Left ventricle myocardium inferior (tissue), 1 donor: Measurements from ENCODE around the gene SLC28A3. TPM values are rescaled to one million over a fixed set of nuclear protein-coding genes. Genes with fewer than 3 reads are reported as not detected.

Source experiments
- DNase-seq: peaks from one replicate; pipeline ENCODE4 v3.0.0-alpha.2; 2020
- H3K27ac ChIP-seq: fragments of 200-600 bp; replicated peaks from 2 replicates; pipeline ENCODE4 v1.8.0; 2021
- H3K27me3 ChIP-seq: fragments of 200-600 bp; 2 replicates; pipeline ENCODE4 v1.8.0; 2021; ENCODE audit warnings: low read depth
- H3K36me3 ChIP-seq: fragments of 200-600 bp; 2 replicates; pipeline ENCODE4 v1.8.0; 2021
- H3K4me1 ChIP-seq: fragments of 200-600 bp; 2 replicates; pipeline ENCODE4 v1.8.0; 2021
- H3K4me3 ChIP-seq: fragments of 200-600 bp; 2 replicates; pipeline ENCODE4 v1.8.0; 2021; ENCODE audit warnings: mild to moderate bottlenecking, moderate library complexity
- H3K9me3 ChIP-seq: fragments of 200-600 bp; replicated peaks from 2 replicates; pipeline ENCODE4 v1.8.0; 2021
- CTCF ChIP-seq: fragments of 200-600 bp; IDR thresholded peaks from 2 replicates; pipeline ENCODE4 v1.8.0; 2021; ENCODE audit warnings: antibody characterized with exemption, mild to moderate bottlenecking, borderline replicate concordance
- intact Hi-C: fragments of 100-400 bp; cut with micrococcal nuclease; formaldehyde crosslinking; loops from one replicate; pipeline ENCODE4 v1.11.0; 2022
- total RNA-seq: library from RNA; stranded (reverse); fragmentation: NEBNext Ultra II Directional; extraction: Animal tissue kit (Norgen Biotek cat#: 25700); gene quantifications from one replicate; pipeline ENCODE4 v1.2.1, GENCODE V29; 2021
- donor health status: DM: no; HTN: yes; CAD: no; lungs with severe emphysema.

Gene SLC28A3
- total RNA-seq, 1 donor from 2014 or later: 0.16 TPM

GRCh38 chr9:84264307-84265029 is 76.1 kb downstream of the SLC28A3 start:
- H3K27me3 ChIP-seq: no peaks in the 10 kb centered on the region
- no peak for DNase-seq
- H3K36me3 ChIP-seq: no peaks in the 10 kb centered on the region
- H3K9me3 ChIP-seq: no peaks in the 10 kb centered on the region
- no peaks in the 10 kb centered on the region for H3K4me1 ChIP-seq
- no peak overlapping the region for H3K4me3 ChIP-seq
- no peak for TF ChIP-seq CTCF
- no peak overlapping the region for H3K27ac ChIP-seq
- intact Hi-C loops: no loop called here

GRCh38 chr9:84261070-84261746 is 79.3 kb downstream of the SLC28A3 start:
- intact Hi-C loops: loop anchor here (2.0 kb wide), 1 partner anchor 322 kb away; no protein-coding TSS in a partner anchor
- no peak overlapping the region for H3K27ac ChIP-seq
- H3K4me3 ChIP-seq: peak overlapping the region; percentile 43
- TF ChIP-seq CTCF: peak; percentile 97
- H3K4me1 ChIP-seq: no peaks in the 10 kb centered on the region
- no peaks in the 10 kb centered on the region for H3K36me3 ChIP-seq
- H3K9me3 ChIP-seq: no peaks in the 10 kb centered on the region
- DNase-seq: peak; percentile 83
- H3K27me3 ChIP-seq: no peaks in the 10 kb centered on the region

GRCh38 chr9:84258371-84258770 is 82.2 kb downstream of the SLC28A3 start:
- no peaks in the 10 kb centered on the region for H3K36me3 ChIP-seq
- no peak overlapping the region for H3K27ac ChIP-seq
- no peak for DNase-seq
- no peak for TF ChIP-seq CTCF
- H3K27me3 ChIP-seq: no peaks in the 10 kb centered on the region
- no peak overlapping the region for H3K4me3 ChIP-seq
- peaks cover 11% of the 10 kb centered on the region for H3K4me1 ChIP-seq
- H3K9me3 ChIP-seq: no peaks in the 10 kb centered on the region
- intact Hi-C loops: no loop called here

GRCh38 chr9:84255696-84256095 is 84.9 kb downstream of the SLC28A3 start:
- intact Hi-C loops: no loop called here
- TF ChIP-seq CTCF: no peak
- Histone ChIP-seq H3K27me3 (no peaks in the 10 kb centered on the region), H3K36me3 (no peaks in the 10 kb centered on the region), H3K4me1 (peaks cover 11% of the 10 kb centered on the region), H3K27ac (no peak overlapping the region), H3K9me3 (no peaks in the 10 kb centered on the region), H3K4me3 (no peak overlapping the region)
- no peak for DNase-seq

GRCh38 chr9:84254972-84255371 is 85.6 kb downstream of the SLC28A3 start:
- intact Hi-C loops: no loop called here
- no peaks in the 10 kb centered on the region for H3K27me3 ChIP-seq
- H3K4me1 ChIP-seq: peaks cover 11% of the 10 kb centered on the region
- H3K9me3 ChIP-seq: no peaks in the 10 kb centered on the region
- DNase-seq: peak; percentile 39
- TF ChIP-seq CTCF: no peak
- H3K4me3 ChIP-seq: no peak overlapping the region
- no peaks in the 10 kb centered on the region for H3K36me3 ChIP-seq
- no peak overlapping the region for H3K27ac ChIP-seq
